Type B pancreatic cell (in vitro differentiated cells): ENCODE data around the gene COL21A1. TPM values are rescaled to one million over a fixed set of nuclear protein-coding genes. Genes with fewer than 3 reads are reported as not detected.

ENCODE experiments used
- DNase-seq: peaks from one replicate; pipeline ENCODE4 v3.0.0; 2021; ENCODE audit warnings: mixed read lengths; ENCODE audit not compliant: unreplicated experiment; ENCODE audit errors: extremely low spot score
- H3K27ac Mint-ChIP-seq: 2 replicates; pipeline ENCODE4 v1.8.0; 2021; ENCODE audit warnings: mild to moderate bottlenecking, mixed read lengths
- H3K27me3 Mint-ChIP-seq: 2 replicates; pipeline ENCODE4 v1.8.0; 2021; ENCODE audit warnings: mixed read lengths
- H3K36me3 Mint-ChIP-seq: 2 replicates; pipeline ENCODE4 v1.8.0; 2021; ENCODE audit warnings: mixed read lengths
- H3K4me1 Mint-ChIP-seq: one replicate; pipeline ENCODE4 v1.8.0; 2021; ENCODE audit warnings: mixed read lengths; ENCODE audit not compliant: unreplicated experiment
- H3K4me3 Mint-ChIP-seq: 2 replicates; pipeline ENCODE4 v1.8.0; 2021; ENCODE audit warnings: mild to moderate bottlenecking, mixed read lengths
- H3K9me3 Mint-ChIP-seq: 2 replicates; pipeline ENCODE4 v1.8.0; 2021; ENCODE audit warnings: mixed read lengths
- total RNA-seq: library from RNA; stranded (reverse); gene quantifications from 2 replicates; pipeline ENCODE4 v1.2.1, GENCODE V29; 2021; ENCODE audit warnings: low replicate concordance
- TF ChIP-seq, protein P1 (sequence below): fragments of 200-600 bp; sonication (generic); conservative IDR thresholded peaks from 2 replicates; pipeline ENCODE4 v1.5.0; 2021; ENCODE audit warnings: antibody characterized with exemption, mild to moderate bottlenecking

Gene COL21A1
- total RNA-seq, 1 donor from 2014 or later, result 12.2 TPM

DNA sequence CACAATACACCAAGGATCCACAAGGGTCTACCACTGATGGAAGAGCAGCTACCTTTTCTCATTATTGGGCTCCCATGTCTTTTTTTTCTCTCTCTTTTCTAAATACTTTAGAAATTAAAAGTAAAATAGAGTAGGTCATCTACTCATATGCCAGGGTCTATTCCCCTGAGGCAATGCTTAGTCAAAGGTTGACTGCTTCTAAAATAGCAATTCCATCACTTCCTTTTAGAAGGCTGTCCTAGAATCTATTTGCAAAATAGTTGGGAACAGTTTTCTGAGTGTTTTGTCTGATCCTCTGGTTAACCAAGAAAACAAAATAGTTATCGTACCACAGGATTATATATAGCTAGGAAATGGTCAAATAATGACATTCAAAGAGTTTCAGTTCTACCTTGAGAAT, 174.1 kb downstream of the COL21A1 start:
- TF ChIP-seq, protein P1, sequence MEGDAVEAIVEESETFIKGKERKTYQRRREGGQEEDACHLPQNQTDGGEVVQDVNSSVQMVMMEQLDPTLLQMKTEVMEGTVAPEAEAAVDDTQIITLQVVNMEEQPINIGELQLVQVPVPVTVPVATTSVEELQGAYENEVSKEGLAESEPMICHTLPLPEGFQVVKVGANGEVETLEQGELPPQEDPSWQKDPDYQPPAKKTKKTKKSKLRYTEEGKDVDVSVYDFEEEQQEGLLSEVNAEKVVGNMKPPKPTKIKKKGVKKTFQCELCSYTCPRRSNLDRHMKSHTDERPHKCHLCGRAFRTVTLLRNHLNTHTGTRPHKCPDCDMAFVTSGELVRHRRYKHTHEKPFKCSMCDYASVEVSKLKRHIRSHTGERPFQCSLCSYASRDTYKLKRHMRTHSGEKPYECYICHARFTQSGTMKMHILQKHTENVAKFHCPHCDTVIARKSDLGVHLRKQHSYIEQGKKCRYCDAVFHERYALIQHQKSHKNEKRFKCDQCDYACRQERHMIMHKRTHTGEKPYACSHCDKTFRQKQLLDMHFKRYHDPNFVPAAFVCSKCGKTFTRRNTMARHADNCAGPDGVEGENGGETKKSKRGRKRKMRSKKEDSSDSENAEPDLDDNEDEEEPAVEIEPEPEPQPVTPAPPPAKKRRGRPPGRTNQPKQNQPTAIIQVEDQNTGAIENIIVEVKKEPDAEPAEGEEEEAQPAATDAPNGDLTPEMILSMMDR, result no peak
- Mint-ChIP-seq H3K27ac (no peak overlapping the region), H3K4me1 (peaks cover 3% of the 10 kb centered on the region), H3K36me3 (peaks cover 3% of the 10 kb centered on the region), H3K9me3 (peaks cover 4% of the 10 kb centered on the region), H3K4me3 (no peak overlapping the region), H3K27me3 (no peaks in the 10 kb centered on the region)
- DNase-seq, result no peak

DNA sequence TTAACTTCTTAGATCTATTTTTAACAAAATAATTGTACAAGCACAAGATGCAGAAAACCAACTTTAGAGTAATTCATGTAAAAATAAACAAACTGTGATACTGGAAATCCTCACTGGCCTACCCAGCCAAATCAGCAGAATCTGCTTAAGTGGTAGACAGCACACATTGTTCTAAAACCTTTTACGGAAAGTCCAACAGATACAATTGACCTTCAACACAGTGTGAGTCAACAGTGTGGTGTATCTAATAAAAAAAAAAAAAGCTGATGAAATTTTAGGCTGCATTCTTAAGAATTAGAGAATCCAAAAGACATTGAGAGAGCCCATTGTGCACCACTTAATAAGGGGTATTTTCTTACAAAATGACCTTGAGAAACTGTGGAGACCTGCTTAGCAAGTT, 174.5 kb downstream of the COL21A1 start:
- H3K9me3 Mint-ChIP-seq, result peaks cover 4% of the 10 kb centered on the region
- DNase-seq, result no peak
- TF ChIP-seq, protein P1, result no peak
- H3K4me3 Mint-ChIP-seq, result no peak overlapping the region
- peaks cover 3% of the 10 kb centered on the region for H3K36me3 Mint-ChIP-seq
- no peaks in the 10 kb centered on the region for H3K27me3 Mint-ChIP-seq
- H3K27ac Mint-ChIP-seq, result no peak overlapping the region
- peaks cover 3% of the 10 kb centered on the region for H3K4me1 Mint-ChIP-seq

DNA sequence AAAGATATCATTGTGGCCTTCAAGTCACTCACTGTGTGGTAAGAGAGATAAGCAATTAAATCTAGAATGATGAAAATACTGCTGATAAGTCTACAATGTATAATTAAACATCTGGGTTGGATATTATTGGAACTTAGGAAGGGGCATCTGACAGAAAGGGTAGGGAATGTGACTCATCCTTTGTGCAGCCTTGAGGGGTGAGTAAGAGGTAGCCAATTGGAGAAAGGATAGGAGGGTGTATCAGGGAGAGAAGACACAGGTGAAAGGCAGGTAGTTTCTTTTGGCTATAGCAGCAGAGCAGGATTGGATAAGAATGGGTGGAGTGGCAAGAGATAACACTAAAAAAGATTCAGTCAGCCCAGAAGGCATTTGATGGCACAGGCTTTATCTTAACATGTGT, 182.0 kb downstream of the COL21A1 start:
- no peak overlapping the region for H3K27ac Mint-ChIP-seq
- DNase-seq, result no peak
- H3K36me3 Mint-ChIP-seq, result no peaks in the 10 kb centered on the region
- H3K27me3 Mint-ChIP-seq, result no peaks in the 10 kb centered on the region
- no peaks in the 10 kb centered on the region for H3K4me1 Mint-ChIP-seq
- TF ChIP-seq, protein P1, result no peak
- no peak overlapping the region for H3K4me3 Mint-ChIP-seq
- H3K9me3 Mint-ChIP-seq, result no peaks in the 10 kb centered on the region

DNA sequence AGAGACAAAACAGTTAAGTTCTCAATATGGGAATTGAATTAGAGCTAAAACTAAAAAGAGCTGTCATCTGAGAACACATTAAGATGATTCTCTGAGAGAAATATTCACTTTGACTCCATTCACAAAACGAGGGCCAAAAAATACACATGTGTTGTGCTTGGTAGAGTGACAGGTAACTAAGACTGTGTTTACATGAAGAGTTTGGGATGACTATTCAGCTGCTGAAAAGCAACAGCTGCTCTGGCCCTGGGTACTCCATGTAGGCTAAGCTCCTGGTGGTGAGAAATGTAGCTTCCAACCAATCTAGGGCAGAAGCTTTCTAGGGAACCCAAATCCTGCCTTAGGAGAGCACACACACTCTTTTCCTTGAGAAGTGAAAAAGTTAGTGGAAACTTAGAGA, 184.5 kb downstream of the COL21A1 start:
- H3K4me1 Mint-ChIP-seq, result no peaks in the 10 kb centered on the region

DNA sequence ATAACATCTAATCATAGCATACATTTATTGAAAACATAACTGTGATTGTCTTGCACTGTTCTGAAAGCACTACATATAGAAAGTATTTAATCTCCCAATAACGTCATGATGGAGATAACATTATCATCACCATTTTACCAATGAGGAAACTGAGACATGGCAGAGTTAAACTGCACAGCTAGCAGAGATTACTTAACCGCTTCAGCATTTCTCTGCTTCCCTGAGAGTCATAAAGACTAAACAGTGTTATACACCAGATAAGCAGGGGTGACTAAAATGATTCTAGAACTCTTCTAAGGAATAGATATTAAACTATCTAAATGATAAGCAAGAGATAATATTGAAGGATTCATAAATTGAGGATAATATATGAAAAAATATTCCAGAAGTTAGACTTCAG, 188.7 kb downstream of the COL21A1 start:
- Mint-ChIP-seq H3K27ac (no peak overlapping the region), H3K9me3 (no peaks in the 10 kb centered on the region), H3K27me3 (no peaks in the 10 kb centered on the region), H3K4me1 (no peaks in the 10 kb centered on the region), H3K4me3 (no peak overlapping the region), H3K36me3 (no peaks in the 10 kb centered on the region)
- no peak for DNase-seq
- TF ChIP-seq, protein P1, result no peak

More for the DNA sequence above, 184.5 kb downstream of the COL21A1 start:
- no peaks in the 10 kb centered on the region for H3K27me3 Mint-ChIP-seq
- TF ChIP-seq, protein P1, result no peak
- no peak for DNase-seq
- no peaks in the 10 kb centered on the region for H3K9me3 Mint-ChIP-seq
- no peaks in the 10 kb centered on the region for H3K36me3 Mint-ChIP-seq
- no peak overlapping the region for H3K27ac Mint-ChIP-seq
- H3K4me3 Mint-ChIP-seq, result no peak overlapping the region
